ENCODE data around the gene KLHDC9. TPM values are rescaled to one million over a fixed set of nuclear protein-coding genes. Genes with fewer than 3 reads are reported as not detected.

Gene KLHDC9
- total and polyA plus RNA-seq, 2 of the 8 experiments (the other 6 are each of a cell fraction or from before 2014, with no cell fraction given) = 6.5 to 15.6 TPM

DNA sequence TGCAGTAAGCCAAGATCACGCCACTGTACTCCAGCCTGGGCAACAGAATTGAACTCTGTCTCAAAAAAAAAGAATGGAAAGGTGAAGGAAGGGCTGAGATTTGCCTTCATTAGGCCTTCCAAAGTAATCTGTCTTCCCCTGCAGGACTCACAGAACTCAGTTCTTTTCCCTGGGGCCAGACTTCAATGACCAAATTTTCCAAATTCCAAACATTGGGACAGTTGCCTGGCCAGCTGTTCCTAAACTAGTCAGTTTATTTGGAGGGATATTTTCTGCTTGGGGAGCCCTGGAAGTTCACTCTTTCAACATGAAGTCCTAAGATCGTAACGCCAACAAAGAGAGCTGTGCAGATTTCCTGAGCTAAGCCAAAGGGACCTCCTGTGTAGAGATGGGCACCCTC lies 39.7 kb downstream of the KLHDC9 start (continued):
- TF ChIP-seq, protein P1, sequence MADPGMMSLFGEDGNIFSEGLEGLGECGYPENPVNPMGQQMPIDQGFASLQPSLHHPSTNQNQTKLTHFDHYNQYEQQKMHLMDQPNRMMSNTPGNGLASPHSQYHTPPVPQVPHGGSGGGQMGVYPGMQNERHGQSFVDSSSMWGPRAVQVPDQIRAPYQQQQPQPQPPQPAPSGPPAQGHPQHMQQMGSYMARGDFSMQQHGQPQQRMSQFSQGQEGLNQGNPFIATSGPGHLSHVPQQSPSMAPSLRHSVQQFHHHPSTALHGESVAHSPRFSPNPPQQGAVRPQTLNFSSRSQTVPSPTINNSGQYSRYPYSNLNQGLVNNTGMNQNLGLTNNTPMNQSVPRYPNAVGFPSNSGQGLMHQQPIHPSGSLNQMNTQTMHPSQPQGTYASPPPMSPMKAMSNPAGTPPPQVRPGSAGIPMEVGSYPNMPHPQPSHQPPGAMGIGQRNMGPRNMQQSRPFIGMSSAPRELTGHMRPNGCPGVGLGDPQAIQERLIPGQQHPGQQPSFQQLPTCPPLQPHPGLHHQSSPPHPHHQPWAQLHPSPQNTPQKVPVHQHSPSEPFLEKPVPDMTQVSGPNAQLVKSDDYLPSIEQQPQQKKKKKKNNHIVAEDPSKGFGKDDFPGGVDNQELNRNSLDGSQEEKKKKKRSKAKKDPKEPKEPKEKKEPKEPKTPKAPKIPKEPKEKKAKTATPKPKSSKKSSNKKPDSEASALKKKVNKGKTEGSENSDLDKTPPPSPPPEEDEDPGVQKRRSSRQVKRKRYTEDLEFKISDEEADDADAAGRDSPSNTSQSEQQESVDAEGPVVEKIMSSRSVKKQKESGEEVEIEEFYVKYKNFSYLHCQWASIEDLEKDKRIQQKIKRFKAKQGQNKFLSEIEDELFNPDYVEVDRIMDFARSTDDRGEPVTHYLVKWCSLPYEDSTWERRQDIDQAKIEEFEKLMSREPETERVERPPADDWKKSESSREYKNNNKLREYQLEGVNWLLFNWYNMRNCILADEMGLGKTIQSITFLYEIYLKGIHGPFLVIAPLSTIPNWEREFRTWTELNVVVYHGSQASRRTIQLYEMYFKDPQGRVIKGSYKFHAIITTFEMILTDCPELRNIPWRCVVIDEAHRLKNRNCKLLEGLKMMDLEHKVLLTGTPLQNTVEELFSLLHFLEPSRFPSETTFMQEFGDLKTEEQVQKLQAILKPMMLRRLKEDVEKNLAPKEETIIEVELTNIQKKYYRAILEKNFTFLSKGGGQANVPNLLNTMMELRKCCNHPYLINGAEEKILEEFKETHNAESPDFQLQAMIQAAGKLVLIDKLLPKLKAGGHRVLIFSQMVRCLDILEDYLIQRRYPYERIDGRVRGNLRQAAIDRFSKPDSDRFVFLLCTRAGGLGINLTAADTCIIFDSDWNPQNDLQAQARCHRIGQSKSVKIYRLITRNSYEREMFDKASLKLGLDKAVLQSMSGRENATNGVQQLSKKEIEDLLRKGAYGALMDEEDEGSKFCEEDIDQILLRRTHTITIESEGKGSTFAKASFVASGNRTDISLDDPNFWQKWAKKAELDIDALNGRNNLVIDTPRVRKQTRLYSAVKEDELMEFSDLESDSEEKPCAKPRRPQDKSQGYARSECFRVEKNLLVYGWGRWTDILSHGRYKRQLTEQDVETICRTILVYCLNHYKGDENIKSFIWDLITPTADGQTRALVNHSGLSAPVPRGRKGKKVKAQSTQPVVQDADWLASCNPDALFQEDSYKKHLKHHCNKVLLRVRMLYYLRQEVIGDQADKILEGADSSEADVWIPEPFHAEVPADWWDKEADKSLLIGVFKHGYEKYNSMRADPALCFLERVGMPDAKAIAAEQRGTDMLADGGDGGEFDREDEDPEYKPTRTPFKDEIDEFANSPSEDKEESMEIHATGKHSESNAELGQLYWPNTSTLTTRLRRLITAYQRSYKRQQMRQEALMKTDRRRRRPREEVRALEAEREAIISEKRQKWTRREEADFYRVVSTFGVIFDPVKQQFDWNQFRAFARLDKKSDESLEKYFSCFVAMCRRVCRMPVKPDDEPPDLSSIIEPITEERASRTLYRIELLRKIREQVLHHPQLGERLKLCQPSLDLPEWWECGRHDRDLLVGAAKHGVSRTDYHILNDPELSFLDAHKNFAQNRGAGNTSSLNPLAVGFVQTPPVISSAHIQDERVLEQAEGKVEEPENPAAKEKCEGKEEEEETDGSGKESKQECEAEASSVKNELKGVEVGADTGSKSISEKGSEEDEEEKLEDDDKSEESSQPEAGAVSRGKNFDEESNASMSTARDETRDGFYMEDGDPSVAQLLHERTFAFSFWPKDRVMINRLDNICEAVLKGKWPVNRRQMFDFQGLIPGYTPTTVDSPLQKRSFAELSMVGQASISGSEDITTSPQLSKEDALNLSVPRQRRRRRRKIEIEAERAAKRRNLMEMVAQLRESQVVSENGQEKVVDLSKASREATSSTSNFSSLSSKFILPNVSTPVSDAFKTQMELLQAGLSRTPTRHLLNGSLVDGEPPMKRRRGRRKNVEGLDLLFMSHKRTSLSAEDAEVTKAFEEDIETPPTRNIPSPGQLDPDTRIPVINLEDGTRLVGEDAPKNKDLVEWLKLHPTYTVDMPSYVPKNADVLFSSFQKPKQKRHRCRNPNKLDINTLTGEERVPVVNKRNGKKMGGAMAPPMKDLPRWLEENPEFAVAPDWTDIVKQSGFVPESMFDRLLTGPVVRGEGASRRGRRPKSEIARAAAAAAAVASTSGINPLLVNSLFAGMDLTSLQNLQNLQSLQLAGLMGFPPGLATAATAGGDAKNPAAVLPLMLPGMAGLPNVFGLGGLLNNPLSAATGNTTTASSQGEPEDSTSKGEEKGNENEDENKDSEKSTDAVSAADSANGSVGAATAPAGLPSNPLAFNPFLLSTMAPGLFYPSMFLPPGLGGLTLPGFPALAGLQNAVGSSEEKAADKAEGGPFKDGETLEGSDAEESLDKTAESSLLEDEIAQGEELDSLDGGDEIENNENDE (IDR thresholded peaks at IDR 0.05; ENCODE audit: insufficient replicate concordance, low read length) = no peak
- TF ChIP-seq JUN (IDR thresholded peaks at IDR 0.05; ENCODE audit: low read depth, low read length) (no peak), YY1 (IDR thresholded peaks at IDR 0.05; ENCODE audit: low read depth, low read length) (no peak), SP1 (IDR thresholded peaks at IDR 0.05; ENCODE audit: low read depth, low read length) (no peak), NRF1 (IDR thresholded peaks at IDR 0.05; ENCODE audit: low read depth, low read length) (no peak), EZH2 (IDR thresholded peaks at IDR 0.05; ENCODE audit: low read depth, low read length, severe bottlenecking) (no peak), EGR1 (IDR thresholded peaks at IDR 0.05; ENCODE audit: borderline replicate concordance, low read depth, low read length) (no peak), POLR2A (IDR thresholded peaks at IDR 0.05; ENCODE audit: control extremely low read depth in 1 of 2, low read depth in 2 of 2, low read length in 2 of 2) (no peak), USF2 (IDR thresholded peaks at IDR 0.05; ENCODE audit: low read length) (no peak), GTF2F1 (IDR thresholded peaks at IDR 0.05; ENCODE audit: borderline replicate concordance, low read depth, low read length) (no peak), KDM1A (IDR thresholded peaks at IDR 0.05; ENCODE audit: borderline replicate concordance, low read length) (no peak)
